OCI-LY7 (cell line): ENCODE data around the gene SPON1. TPM values are rescaled to one million over a fixed set of nuclear protein-coding genes. Genes with fewer than 3 reads are reported as not detected.

ENCODE experiments used
- BruUV-seq: library from RNA; stranded (reverse); fragments of 400-500 nt; replicated peaks from 2 replicates; lab custom pipeline; 2021; lab: Mats Ljungman, UMichigan
- CTCF ChIA-PET: fragments of 300-600 bp; sonication (Branson Sonifier 250); formaldehyde crosslinking; loops from one replicate; lab custom pipeline; 2022; ENCODE audit warnings: antibody characterized with exemption; ENCODE audit not compliant: unreplicated experiment; lab: Charles Lee
- POLR2A ChIA-PET: fragments of 300-600 bp; sonication (Branson Sonifier 250); formaldehyde crosslinking; loops from one replicate; lab custom pipeline; 2022; ENCODE audit warnings: antibody characterized with exemption; lab: Charles Lee
- DNase-seq: peaks from one replicate; pipeline ENCODE4 v3.0.0-alpha.2; 2015; ENCODE audit warnings: low spot score
- H2AFZ ChIP-seq: fragments of 200-600 bp; sonication (generic), shearing (Covaris generic); 2 replicates; pipeline ENCODE4 v1.6.1; 2014; ENCODE audit warnings: mild to moderate bottlenecking, antibody characterized with exemption, low read length, moderate library complexity
- H3K27ac ChIP-seq: fragments of 200-600 bp; sonication (generic); 2 replicates; pipeline ENCODE4 v1.5.1; 2014; ENCODE audit warnings: mixed run types, low read depth, mild to moderate bottlenecking, moderate library complexity, low read length, inconsistent platforms; ENCODE audit not compliant: poor library complexity, severe bottlenecking
- H3K36me3 ChIP-seq: fragments of 200-600 bp; sonication (generic); 2 replicates; pipeline ENCODE4 v1.6.1; 2014; ENCODE audit warnings: mild to moderate bottlenecking, antibody characterized with exemption, low read length, moderate library complexity, mixed read lengths; ENCODE audit not compliant: insufficient read depth
- H3K4me1 ChIP-seq: fragments of 200-600 bp; sonication (generic); 2 replicates; pipeline ENCODE4 v1.5.1; 2014; ENCODE audit warnings: mild to moderate bottlenecking, low read length; ENCODE audit not compliant: insufficient read depth, poor library complexity, severe bottlenecking
- H3K4me2 ChIP-seq: fragments of 200-600 bp; sonication (generic); 2 replicates; pipeline ENCODE4 v1.6.1; 2014; ENCODE audit warnings: mild to moderate bottlenecking, low read length
- H3K4me3 ChIP-seq: fragments of 200-600 bp; sonication (generic); 2 replicates; pipeline ENCODE4 v1.5.1; 2014; ENCODE audit warnings: mild to moderate bottlenecking, low read depth, low read length; ENCODE audit not compliant: poor library complexity, severe bottlenecking
- H3K79me2 ChIP-seq: fragments of 200-600 bp; sonication (generic); 2 replicates; pipeline ENCODE4 v1.6.1; 2016; ENCODE audit warnings: low read depth, mild to moderate bottlenecking, low read length, moderate library complexity, mixed read lengths; ENCODE audit not compliant: insufficient read depth
- H3K9me2 ChIP-seq: fragments of 200-600 bp; sonication (generic); 2 replicates; pipeline ENCODE4 v1.6.1; 2016; ENCODE audit warnings: mild to moderate bottlenecking, low read length, mixed read lengths; ENCODE audit not compliant: insufficient read depth
- H3K9me3 ChIP-seq: fragments of 200-600 bp; sonication (generic); 2 replicates; pipeline ENCODE4 v1.6.1; 2014; ENCODE audit warnings: mild to moderate bottlenecking, mixed run types, low read length, mixed read lengths
- H4K20me1 ChIP-seq: fragments of 200-600 bp; sonication (generic); 2 replicates; pipeline ENCODE4 v1.6.1; 2014; ENCODE audit warnings: mild to moderate bottlenecking, antibody characterized with exemption, low read length, moderate library complexity, mixed read lengths; ENCODE audit not compliant: insufficient read depth
- EZH2phosphoT487 ChIP-seq: fragments of 200-600 bp; sonication (generic); IDR thresholded peaks from 2 replicates; pipeline ENCODE4 v1.6.1; 2018; ENCODE audit warnings: low read depth, borderline replicate concordance, mild to moderate bottlenecking, mixed run types, antibody characterized with exemption, low read length, moderate library complexity, mixed read lengths
- intact Hi-C: fragments of 100-400 bp; cut with micrococcal nuclease; formaldehyde crosslinking; loops from one replicate; pipeline ENCODE4 v1.10.0; 2022; ENCODE audit not compliant: unreplicated experiment
- total RNA-seq, 2 experiments: library from RNA; depleted of rRNA in 1 of 2; stranded (reverse); fragments of >200 nt in 1 of 2; shearing (Covaris generic) in 1 of 2; gene quantifications; 2 replicates each; pipeline ENCODE4 v1.2.3, GENCODE V29; 2014 to 2022
- TF ChIP-seq, protein P1 (sequence below): fragments of 200-600 bp; sonication (generic); conservative IDR thresholded peaks from 2 replicates; pipeline ENCODE4 v1.5.1; 2014; ENCODE audit warnings: mild to moderate bottlenecking, antibody characterized with exemption, low read length, moderate library complexity, mixed read lengths

SPON1 gene
- total RNA-seq, 2 experiments from 2014 or later = 0.38 TPM; not detected in 1

DNA sequence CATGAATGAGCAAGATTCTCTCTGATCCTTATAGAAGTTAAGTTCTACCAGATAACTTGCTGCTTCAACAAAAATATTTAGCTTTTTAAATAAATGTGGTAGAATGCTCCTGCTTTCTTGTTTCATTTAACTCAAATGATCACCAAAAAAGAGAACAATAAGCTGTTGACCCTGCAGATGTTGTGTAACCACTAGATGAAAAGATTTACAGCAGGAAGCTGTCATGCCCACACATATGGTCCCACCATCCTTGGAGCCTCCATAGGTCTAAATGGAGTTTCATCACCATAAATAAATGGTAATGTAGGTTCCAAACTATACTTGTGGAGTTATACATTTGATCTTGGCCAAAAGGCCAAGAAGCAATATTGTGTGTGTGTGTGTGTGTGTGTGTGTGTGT, 277.7 kb downstream of the SPON1 start:
- no peaks in the 10 kb centered on the region for H3K9me3 ChIP-seq
- H3K4me2 ChIP-seq = no peak overlapping the region
- intact Hi-C loops = no loop called here
- H3K9me2 ChIP-seq = no peaks in the 10 kb centered on the region
- H3K4me1 ChIP-seq = peaks cover 22% of the 10 kb centered on the region
- no peaks in the 10 kb centered on the region for H3K36me3 ChIP-seq
- ChIA-PET CTCF (interaction anchor here (0.6 kb wide), 1 partner anchor 14 kb away, joined by 3 read pairs; no protein-coding TSS in a partner anchor), POLR2A (interaction anchor here (0.6 to 1.8 kb wide), 5 partner anchors 134 to 468 kb away, joined by 3 to 6 read pairs (median 3); no protein-coding TSS in a partner anchor)
- no peak for DNase-seq
- no peak overlapping the region for H3K27ac ChIP-seq
- no peak for TF ChIP-seq EZH2phosphoT487
- TF ChIP-seq, protein P1, sequence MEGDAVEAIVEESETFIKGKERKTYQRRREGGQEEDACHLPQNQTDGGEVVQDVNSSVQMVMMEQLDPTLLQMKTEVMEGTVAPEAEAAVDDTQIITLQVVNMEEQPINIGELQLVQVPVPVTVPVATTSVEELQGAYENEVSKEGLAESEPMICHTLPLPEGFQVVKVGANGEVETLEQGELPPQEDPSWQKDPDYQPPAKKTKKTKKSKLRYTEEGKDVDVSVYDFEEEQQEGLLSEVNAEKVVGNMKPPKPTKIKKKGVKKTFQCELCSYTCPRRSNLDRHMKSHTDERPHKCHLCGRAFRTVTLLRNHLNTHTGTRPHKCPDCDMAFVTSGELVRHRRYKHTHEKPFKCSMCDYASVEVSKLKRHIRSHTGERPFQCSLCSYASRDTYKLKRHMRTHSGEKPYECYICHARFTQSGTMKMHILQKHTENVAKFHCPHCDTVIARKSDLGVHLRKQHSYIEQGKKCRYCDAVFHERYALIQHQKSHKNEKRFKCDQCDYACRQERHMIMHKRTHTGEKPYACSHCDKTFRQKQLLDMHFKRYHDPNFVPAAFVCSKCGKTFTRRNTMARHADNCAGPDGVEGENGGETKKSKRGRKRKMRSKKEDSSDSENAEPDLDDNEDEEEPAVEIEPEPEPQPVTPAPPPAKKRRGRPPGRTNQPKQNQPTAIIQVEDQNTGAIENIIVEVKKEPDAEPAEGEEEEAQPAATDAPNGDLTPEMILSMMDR = no peak
- H3K79me2 ChIP-seq = no peaks in the 10 kb centered on the region
- no peak overlapping the region for H2AFZ ChIP-seq
- H4K20me1 ChIP-seq = no peaks in the 10 kb centered on the region
- H3K4me3 ChIP-seq = no peak overlapping the region
- BruUV-seq = no TSS peak

DNA sequence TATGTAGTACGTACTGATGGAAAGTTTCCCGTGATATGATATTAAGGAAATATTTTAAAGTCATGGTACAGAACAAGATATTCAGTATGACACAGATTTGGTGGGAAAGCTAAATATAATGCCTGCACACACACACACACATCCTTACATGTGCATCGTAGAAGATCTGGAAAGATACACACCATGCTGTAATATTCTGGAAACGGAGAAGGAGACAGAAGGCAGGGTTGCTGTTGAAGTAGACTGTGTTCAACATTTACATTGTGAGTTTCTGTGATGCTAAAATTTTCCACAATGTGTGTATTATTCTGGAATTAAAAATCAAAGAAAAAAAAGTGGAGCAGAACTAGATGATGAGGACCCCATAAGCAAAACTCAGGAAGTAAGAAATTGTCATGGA, 278.4 kb downstream of the SPON1 start:
- POLR2A ChIA-PET = interaction anchor here (0.6 to 1.8 kb wide), 4 partner anchors 133 to 469 kb away, joined by 3 to 6 read pairs (median 4); no protein-coding TSS in a partner anchor
- BruUV-seq = no TSS peak
- no peaks in the 10 kb centered on the region for H4K20me1 ChIP-seq
- no peak overlapping the region for H2AFZ ChIP-seq
- intact Hi-C loops = no loop called here
- no peak for DNase-seq
- TF ChIP-seq, protein P1 = no peak
- TF ChIP-seq EZH2phosphoT487 = no peak
- H3K4me3 ChIP-seq = no peak overlapping the region
- H3K9me2 ChIP-seq = no peaks in the 10 kb centered on the region
- CTCF ChIA-PET = interaction anchor here (0.6 to 1.2 kb wide), 2 partner anchors 14 to 465 kb away, joined by 3 read pairs; no protein-coding TSS in a partner anchor
- no peaks in the 10 kb centered on the region for H3K79me2 ChIP-seq
- H3K9me3 ChIP-seq = no peaks in the 10 kb centered on the region
- H3K27ac ChIP-seq = no peak overlapping the region
- H3K4me2 ChIP-seq = no peak overlapping the region
- H3K4me1 ChIP-seq = peaks cover 22% of the 10 kb centered on the region
- H3K36me3 ChIP-seq = no peaks in the 10 kb centered on the region

DNA sequence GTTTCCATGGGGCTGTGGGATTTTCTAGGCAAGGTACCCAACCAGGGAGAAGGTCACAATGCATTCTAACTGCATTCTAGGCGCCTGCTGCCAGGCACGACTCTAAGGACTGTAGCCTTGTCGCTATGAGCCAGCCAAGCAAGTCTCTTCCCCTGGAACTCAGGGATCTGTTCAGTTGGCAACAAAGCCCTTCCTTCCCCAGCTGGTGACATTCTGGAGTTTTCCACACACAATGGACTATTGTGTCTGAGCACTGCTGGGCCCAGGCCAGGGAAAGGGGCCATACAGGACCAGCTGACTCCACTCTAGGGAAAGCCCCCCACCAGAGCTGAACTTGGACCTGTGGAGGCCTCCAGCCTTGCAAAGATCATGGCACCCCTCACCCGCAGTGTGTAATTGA, 279.7 kb downstream of the SPON1 start:
- DNase-seq = no peak
- no peak overlapping the region for H3K4me3 ChIP-seq
- no peak overlapping the region for H3K27ac ChIP-seq
- peaks cover 14% of the 10 kb centered on the region for H3K4me1 ChIP-seq
- H3K79me2 ChIP-seq = no peaks in the 10 kb centered on the region
- no TSS peak for BruUV-seq
- no peaks in the 10 kb centered on the region for H3K9me3 ChIP-seq
- no peak overlapping the region for H3K4me2 ChIP-seq
- no peaks in the 10 kb centered on the region for H4K20me1 ChIP-seq
- H3K36me3 ChIP-seq = no peaks in the 10 kb centered on the region
- intact Hi-C loops = no loop called here
- POLR2A ChIA-PET = no interaction called here
- no peak for TF ChIP-seq EZH2phosphoT487
- TF ChIP-seq, protein P1 = no peak
- no peaks in the 10 kb centered on the region for H3K9me2 ChIP-seq
- CTCF ChIA-PET = no interaction called here
- no peak overlapping the region for H2AFZ ChIP-seq
